T-helper 2 cell (primary cell): ENCODE measurements around the gene MEX3A.
"Not testable (repeated sequence)": the region's sequence is repeated elsewhere in the genome, so short reads cannot be mapped to it uniquely, and the experiment has no call there.

Experiments used
- DNase-seq, 5 experiments: peaks; one replicate each; pipeline versions ENCODE4 v3.0.0 to v3.0.0-alpha.2; 2012 to 2022

Gene MEX3A

GRCh38 chr1:156118177-156118868 lies 36.1 kb upstream of the MEX3A start:
- DNase-seq, result no peak

GRCh38 chr1:156117414-156118176 lies 35.3 kb upstream of the MEX3A start:
- DNase-seq, result no peak

GRCh38 chr1:156116731-156117130 lies 34.5 kb upstream of the MEX3A start:
- not testable (repeated sequence) for DNase-seq

GRCh38 chr1:156115514-156116374 lies 33.5 kb upstream of the MEX3A start:
- no peak for DNase-seq

GRCh38 chr1:156114919-156115513 lies 32.8 kb upstream of the MEX3A start:
- peak in 1 of 5 experiments; percentile 37 for DNase-seq

- DNase-seq, result peak; percentile 60 to 86 (median 78)
These were observed 32.0 kb upstream of the MEX3A start, which contains the start of gene LMNA for GRCh38 chr1:156114101-156114918. LMNA (plus strand) TSS chr1:156114711; CDS start chr1:156114919, 208 bp downstream.

GRCh38 chr1:156113282-156113950 lies 31.2 kb upstream of the MEX3A start:
- no peak for DNase-seq

- DNase-seq, result no peak
These were observed 30.2 kb upstream of the MEX3A start for GRCh38 chr1:156112276-156113137.

GRCh38 chr1:156111355-156111962 lies 29.2 kb upstream of the MEX3A start:
- DNase-seq, result no peak

- DNase-seq, result no peak
These were observed 28.0 kb upstream of the MEX3A start for GRCh38 chr1:156110252-156110651.

- no peak for DNase-seq
These were observed 26.5 kb upstream of the MEX3A start for GRCh38 chr1:156108664-156109241.

GRCh38 chr1:156108057-156108456 lies 25.8 kb upstream of the MEX3A start:
- no peak for DNase-seq

- peak in 1 of 5 experiments; percentile 39 for DNase-seq
These were observed 24.6 kb upstream of the MEX3A start for GRCh38 chr1:156106624-156107488.

- no peak for DNase-seq
These were observed 22.9 kb upstream of the MEX3A start for GRCh38 chr1:156104861-156105832.

- peak in 4 of 5 experiments; percentile 30 to 79 (median 60) for DNase-seq
These were observed 22.0 kb upstream of the MEX3A start for GRCh38 chr1:156104065-156104810.

GRCh38 chr1:156103521-156103947 lies 21.3 kb upstream of the MEX3A start:
- DNase-seq, result peak in 2 of 5 experiments; percentile 35 to 44
